B cell (primary cell): ENCODE results near the gene ORAI2. TPM values are rescaled to one million over a fixed set of nuclear protein-coding genes. Genes with fewer than 3 reads are reported as not detected.

Experiments used
- polyA plus RNA-seq: library from polyadenylated mRNA; depleted of rRNA; stranded (reverse); fragments of >200 nt; gene quantifications from 2 replicates; pipeline ENCODE4 v1.2.3, GENCODE V29; 2012
- small RNA-seq: library from RNA; depleted of rRNA; stranded (forward); fragments of <200 nt; gene quantifications from one replicate; pipeline ENCODE3, GENCODE V24; 2012; ENCODE audit warnings: low replicate concordance, low read depth; ENCODE audit not compliant: insufficient read length
- total RNA-seq, 2 donors: library from RNA; stranded (reverse); fragments of 120-200 nt in 1 of 2; gene quantifications; 1 replicate in 1 of 2; 2 replicates in 1 of 2; pipeline versions ENCODE4 v1.2.3 to v1.2.4, GENCODE V29; 2013 to 2022

ORAI2 gene
- total and polyA plus RNA-seq, 2 donors (not counting 1 experiment from before 2014, with no cell fraction given): 177 to 450 TPM

Small RNAs within 50 kb of the gene (small RNA-seq; reads per million reads assigned to genes)
- gene MIR548O: 0.57 reads per million

Other genes starting within 250 kb of the ORAI2 start
- 41.2 and 47.7 TPM in 2 replicates for gene SH2B2, start 146.7 kb upstream of the ORAI2 start, total RNA-seq
- gene SH2B2, start 146.7 kb upstream of the ORAI2 start, polyA plus RNA-seq: 69.9 and 95.4 TPM in 2 replicates
- not detected in 2 replicates for gene SPDYE6, start 77.1 kb upstream of the ORAI2 start, total RNA-seq
- gene SPDYE6, start 77.1 kb upstream of the ORAI2 start, polyA plus RNA-seq: not detected in 2 replicates
- gene PRKRIP1, start 37.2 kb upstream of the ORAI2 start, total RNA-seq: 57.9 and 59.1 TPM in 2 replicates
- 57.1 and 72.9 TPM in 2 replicates for gene PRKRIP1, start 37.2 kb upstream of the ORAI2 start, polyA plus RNA-seq
- gene ALKBH4, start 31.3 kb downstream of the ORAI2 start, total RNA-seq: 8.6 and 11.0 TPM in 2 replicates
- gene ALKBH4, start 31.3 kb downstream of the ORAI2 start, polyA plus RNA-seq: 2.2 and 6.2 TPM in 2 replicates
- 83.7 and 91.6 TPM in 2 replicates for gene LRWD1, start 31.4 kb downstream of the ORAI2 start, total RNA-seq
- 58.2 and 98.6 TPM in 2 replicates for gene LRWD1, start 31.4 kb downstream of the ORAI2 start, polyA plus RNA-seq
- gene POLR2J, start 45.3 kb downstream of the ORAI2 start, total RNA-seq: 28.1 and 34.0 TPM in 2 replicates
- 28.4 and 83.0 TPM in 2 replicates for gene POLR2J, start 45.3 kb downstream of the ORAI2 start, polyA plus RNA-seq
- 15.6 and 20.6 TPM in 2 replicates for gene RASA4B, start 84.2 kb downstream of the ORAI2 start, total RNA-seq
- gene RASA4B, start 84.2 kb downstream of the ORAI2 start, polyA plus RNA-seq: 23.1 and 26.4 TPM in 2 replicates
- 68.2 and 79.9 TPM in 2 replicates for gene UPK3BL2, start 110.1 kb downstream of the ORAI2 start, total RNA-seq
- gene UPK3BL2, start 110.1 kb downstream of the ORAI2 start, polyA plus RNA-seq: 127 and 143 TPM in 2 replicates
- gene SPDYE2, start 117.7 kb downstream of the ORAI2 start, total RNA-seq: 0.47 and 0.58 TPM in 2 replicates
- 0.07 TPM in 1 of 2 replicates, not detected in the other for gene SPDYE2, start 117.7 kb downstream of the ORAI2 start, polyA plus RNA-seq
- 192 and 217 TPM in 2 replicates for gene POLR2J3, start 139.0 kb downstream of the ORAI2 start, total RNA-seq
- 76.7 and 166 TPM in 2 replicates for gene POLR2J3, start 139.0 kb downstream of the ORAI2 start, polyA plus RNA-seq
- gene RASA4, start 183.2 kb downstream of the ORAI2 start, total RNA-seq: 47.0 and 49.3 TPM in 2 replicates
- 32.0 and 35.7 TPM in 2 replicates for gene RASA4, start 183.2 kb downstream of the ORAI2 start, polyA plus RNA-seq
- gene UPK3BL1, start 209.2 kb downstream of the ORAI2 start, total RNA-seq: 85.4 and 97.7 TPM in 2 replicates
- gene UPK3BL1, start 209.2 kb downstream of the ORAI2 start, polyA plus RNA-seq: 189 and 203 TPM in 2 replicates
- not detected in 2 replicates for gene SPDYE2B, start 216.7 kb downstream of the ORAI2 start, total RNA-seq
- not detected in 2 replicates for gene SPDYE2B, start 216.7 kb downstream of the ORAI2 start, polyA plus RNA-seq
- 53.0 and 61.1 TPM in 2 replicates for gene POLR2J2, start 238.1 kb downstream of the ORAI2 start, total RNA-seq
- gene POLR2J2, start 238.1 kb downstream of the ORAI2 start, polyA plus RNA-seq: 9.6 and 16.7 TPM in 2 replicates